ENCODE results near the gene AFM.

AFM gene

GRCh38 chr4:73450398-73451004 is 31.0 kb upstream of the AFM start:
- DNase-seq (ENCODE audit: low read depth, low spot score), result no peak

GRCh38 chr4:73451404-73451803 is 30.1 kb upstream of the AFM start:
- DNase-seq (ENCODE audit: low read depth, low spot score), result no peak

- DNase-seq (ENCODE audit: low read depth, low spot score), result no peak
These were observed 29.4 kb upstream of the AFM start for GRCh38 chr4:73451981-73452747.

DNA sequence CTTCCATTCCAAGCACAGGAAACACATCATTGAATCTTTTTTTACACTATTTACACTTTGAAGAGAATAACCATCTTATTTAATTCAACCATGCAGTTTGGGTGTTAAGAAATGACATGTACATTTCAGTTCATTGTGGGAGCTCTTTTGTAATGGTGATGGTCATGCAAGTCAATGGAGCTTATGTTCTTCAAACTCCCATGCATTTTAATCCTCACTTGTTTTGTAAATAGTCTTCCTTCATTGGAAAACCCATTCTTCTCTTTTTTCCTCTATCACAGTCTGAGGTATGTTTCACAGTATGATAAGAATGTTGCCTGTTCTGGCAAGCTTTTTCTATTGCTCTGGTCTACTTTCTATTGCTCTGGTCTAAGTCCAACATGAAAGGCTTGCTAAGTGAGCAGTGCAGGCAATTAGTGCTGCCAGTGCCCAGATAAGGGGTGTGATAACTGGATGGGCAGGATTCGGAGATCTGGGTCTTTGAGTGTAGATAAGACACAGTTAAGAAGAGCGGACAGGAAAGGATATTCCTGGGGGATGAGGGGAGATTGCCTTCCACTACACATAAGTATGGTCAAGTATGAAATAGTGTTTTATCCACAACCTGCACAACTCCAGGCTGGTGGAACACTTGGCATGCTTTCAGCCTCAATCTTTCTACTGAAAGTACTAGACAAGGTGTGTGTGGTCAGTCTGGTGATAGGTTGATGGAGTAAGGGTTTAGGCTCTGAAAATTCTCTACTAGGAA is 28.4 kb upstream of the AFM start:
- no peak for DNase-seq (ENCODE audit: low read depth, low spot score)

DNA sequence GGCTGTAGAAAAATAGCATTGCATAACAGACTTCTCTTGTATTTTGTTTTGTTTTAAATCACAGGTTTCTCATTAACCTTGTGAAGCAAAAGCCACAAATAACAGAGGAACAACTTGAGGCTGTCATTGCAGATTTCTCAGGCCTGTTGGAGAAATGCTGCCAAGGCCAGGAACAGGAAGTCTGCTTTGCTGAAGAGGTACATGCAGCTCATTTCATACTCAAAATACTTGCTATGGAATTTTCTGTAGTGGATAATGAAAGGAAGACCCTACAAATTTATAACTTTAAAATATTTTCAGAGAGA is 27.9 kb upstream of the AFM start:
- DNase-seq (ENCODE audit: low read depth, low spot score), result no peak

- no peak for DNase-seq (ENCODE audit: low read depth, low spot score)
These were observed 26.6 kb upstream of the AFM start for GRCh38 chr4:73454920-73455319.

GRCh38 chr4:73456177-73457022 is 25.1 kb upstream of the AFM start:
- DNase-seq (ENCODE audit: low read depth, low spot score), result no peak

- DNase-seq (ENCODE audit: low read depth, low spot score), result no peak
These were observed 23.1 kb upstream of the AFM start for GRCh38 chr4:73458184-73459047.

- no peak for DNase-seq (ENCODE audit: low read depth, low spot score)
These were observed 22.5 kb upstream of the AFM start for GRCh38 chr4:73459048-73459421.

DNA sequence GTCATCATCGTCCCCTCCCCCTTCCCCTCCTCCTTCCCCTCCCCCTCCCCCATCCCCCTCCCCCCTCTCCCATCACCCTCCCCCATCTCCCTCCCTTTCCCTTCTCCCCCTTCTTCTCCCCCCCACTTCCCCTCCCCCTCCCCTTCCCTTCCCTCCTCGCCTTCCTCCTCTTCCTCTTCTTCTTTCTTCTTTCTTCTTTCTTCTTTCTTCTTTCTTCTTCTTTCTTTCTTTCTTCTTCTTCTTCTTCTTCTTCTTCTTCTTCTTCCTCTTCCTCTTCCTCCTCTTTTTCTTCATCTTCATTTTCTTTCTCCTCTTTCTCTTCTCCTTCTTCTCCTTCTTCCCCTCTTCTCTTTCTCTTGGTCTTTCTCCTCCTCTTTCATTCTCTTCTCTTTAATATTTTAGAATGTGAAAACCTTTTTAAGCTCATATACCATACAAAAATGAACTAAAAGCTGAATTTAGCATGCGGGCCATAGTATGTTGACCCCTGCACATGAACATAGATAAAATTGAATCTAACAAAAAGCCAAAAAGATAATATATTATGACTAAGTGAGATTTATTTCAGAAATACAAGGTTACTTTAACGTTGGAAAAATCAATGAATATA is 20.5 kb upstream of the AFM start:
- DNase-seq (ENCODE audit: low read depth, low spot score), result no peak

DNA sequence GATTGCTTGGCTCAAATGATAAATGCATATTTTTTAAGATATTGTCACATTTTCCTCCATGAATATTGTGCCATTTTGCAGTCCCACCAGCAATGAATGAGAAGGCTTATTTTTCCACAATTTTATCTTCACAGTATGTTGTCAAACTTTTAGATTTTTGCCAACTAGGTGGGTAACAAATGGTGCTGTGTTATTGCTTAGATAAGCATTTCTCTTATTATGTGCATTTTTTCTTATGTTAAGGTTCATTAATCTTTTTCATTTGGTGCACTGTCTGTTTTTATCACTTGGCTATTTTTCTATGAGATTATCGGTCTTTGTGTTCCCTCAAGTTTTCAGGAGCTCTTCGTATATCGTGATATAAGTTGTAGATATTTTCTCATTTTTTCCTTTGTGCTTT is 13.4 kb upstream of the AFM start:
- no peak for DNase-seq (ENCODE audit: low read depth, low spot score)

GRCh38 chr4:73470728-73471127 is 10.8 kb upstream of the AFM start:
- no peak for DNase-seq (ENCODE audit: low read depth, low spot score)

DNA sequence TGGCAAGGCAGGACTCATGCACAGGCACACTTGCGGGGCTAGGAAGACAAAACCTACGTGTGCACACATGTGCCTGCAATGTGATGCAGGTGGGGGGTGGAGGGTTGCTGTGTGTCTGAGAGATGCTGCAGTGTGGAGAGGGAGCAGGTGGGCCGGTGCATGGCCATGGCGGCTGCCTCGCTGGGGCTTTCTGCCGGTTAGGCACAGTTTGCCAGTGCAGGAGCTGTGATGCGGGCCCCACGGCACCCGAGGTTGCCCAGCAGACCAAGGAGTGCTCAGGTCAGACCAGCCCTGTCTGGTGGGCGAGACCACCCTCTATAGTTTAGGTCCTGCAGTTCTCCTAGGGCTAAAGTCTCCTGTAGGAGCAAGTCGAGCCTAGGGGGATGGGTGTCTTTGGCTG is 4.4 kb upstream of the AFM start:
- no peak for DNase-seq (ENCODE audit: low read depth, low spot score)

DNA sequence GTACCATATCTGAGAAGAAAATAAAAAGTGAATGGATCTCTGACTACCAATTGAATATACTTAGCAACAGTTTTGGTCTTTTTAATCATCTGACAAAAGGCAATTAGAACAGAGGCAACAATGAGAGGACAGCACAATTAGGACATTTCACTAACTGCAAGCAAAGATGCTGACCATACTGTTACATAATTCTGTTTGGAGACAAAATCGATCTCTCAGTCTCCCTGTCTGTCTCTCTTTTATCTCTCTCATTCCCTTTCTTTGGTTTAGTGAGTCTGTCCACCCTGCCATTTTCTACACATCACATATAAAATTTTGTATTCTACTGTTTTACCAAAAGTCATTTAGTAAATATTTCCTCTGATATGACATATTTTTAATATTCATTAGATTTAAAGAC is 2.2 kb upstream of the AFM start:
- DNase-seq (ENCODE audit: low read depth, low spot score), result no peak

DNA sequence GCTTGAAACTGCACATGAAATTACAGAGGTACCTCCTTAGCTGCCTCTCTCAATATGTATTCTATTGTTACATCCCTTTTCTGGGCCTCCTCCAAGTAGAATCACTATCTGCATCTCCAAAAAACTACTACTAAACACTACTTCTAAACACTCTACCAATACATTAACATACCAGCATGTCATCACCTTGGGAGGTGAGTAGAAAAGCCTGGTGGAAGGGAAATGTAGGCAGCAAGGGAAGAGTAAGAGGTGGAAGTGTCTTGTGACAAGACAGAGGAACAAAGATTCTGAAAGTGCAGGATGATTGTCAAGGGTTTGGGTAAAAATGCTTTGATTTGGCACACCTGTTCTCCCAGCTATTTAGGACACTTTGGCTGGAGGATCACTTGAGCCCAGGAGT is 3.5 kb downstream of the AFM start:
- no peak for DNase-seq (ENCODE audit: low read depth, low spot score)

GRCh38 chr4:73485596-73485995 is 4.1 kb downstream of the AFM start:
- DNase-seq (ENCODE audit: low read depth, low spot score), result no peak

DNA sequence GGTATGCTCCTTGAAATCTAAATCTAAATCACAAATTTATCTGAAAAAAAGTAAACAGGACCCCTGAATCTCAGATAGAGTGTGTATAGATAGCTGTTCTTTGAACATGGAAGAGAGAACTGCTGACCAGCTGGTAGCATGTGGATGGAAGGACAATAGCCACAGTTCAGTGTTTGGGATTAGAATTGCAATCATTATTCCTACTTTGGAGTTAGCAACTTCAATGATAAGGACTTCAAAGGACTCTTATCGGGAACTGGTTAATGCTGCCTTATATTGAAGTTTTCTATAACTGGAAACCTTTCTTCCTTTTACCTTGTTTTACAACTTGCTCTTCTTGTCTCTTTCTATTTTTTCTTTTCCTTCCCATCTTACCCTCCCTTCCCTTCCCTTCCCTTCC is 5.0 kb downstream of the AFM start:
- no peak for DNase-seq (ENCODE audit: low read depth, low spot score)

DNA sequence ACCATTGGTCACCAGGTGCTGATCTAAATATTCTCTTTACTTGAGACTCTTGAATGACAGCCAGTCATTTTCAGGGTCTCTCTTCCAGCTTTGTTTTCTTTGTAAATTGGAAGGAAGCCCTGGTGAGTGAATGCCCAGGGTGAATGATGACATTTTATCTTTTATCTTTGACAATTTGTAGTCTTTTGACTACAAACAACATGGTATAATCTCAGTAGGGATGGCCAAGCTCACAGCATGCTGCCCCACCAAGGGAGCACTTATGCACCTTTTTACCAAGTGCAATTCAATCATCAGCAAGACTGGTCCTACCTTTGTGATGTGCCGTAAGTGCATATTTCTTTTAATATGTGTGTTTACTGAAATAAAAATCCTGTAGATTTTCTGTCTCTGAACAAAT is 5.7 kb downstream of the AFM start:
- no peak for DNase-seq (ENCODE audit: low read depth, low spot score)

DNA sequence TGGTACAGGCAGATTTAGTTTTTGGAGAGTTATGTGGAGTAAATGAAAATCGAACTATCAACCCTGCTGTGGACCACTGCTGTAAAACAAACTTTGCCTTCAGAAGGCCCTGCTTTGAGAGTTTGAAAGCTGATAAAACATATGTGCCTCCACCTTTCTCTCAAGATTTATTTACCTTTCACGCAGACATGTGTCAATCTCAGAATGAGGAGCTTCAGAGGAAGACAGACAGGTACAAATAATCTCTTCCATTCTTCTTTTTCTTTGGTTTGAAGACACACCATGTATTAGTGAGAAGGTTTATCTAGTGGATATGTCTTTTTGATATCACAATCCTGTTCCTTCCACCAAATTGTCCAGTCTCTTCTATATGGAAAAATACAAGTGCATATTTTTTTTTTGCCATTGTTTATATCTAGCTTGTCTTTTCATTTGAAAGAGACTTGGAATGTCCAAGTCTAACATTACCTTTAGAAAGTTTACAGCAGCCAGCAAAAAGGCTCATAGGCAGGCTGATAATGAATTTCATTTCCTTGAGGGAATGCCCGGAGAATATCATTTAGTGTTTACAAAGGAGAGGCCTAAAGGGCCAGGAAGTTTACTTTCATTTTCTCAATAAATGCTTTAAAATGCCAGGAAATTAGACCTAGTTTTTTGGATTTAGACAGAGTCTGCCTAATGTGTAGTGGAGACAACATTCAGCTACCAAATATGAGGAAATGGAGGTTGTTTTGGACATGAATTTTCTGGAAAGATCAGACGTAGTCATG is 18.6 kb downstream of the AFM start:
- DNase-seq (ENCODE audit: low read depth, low spot score), result no peak

- no peak for DNase-seq (ENCODE audit: low read depth, low spot score)
These were observed 20.2 kb downstream of the AFM start for GRCh38 chr4:73501664-73502265.
